Measurements from ENCODE around the gene DHH.

Gene DHH

DNA sequence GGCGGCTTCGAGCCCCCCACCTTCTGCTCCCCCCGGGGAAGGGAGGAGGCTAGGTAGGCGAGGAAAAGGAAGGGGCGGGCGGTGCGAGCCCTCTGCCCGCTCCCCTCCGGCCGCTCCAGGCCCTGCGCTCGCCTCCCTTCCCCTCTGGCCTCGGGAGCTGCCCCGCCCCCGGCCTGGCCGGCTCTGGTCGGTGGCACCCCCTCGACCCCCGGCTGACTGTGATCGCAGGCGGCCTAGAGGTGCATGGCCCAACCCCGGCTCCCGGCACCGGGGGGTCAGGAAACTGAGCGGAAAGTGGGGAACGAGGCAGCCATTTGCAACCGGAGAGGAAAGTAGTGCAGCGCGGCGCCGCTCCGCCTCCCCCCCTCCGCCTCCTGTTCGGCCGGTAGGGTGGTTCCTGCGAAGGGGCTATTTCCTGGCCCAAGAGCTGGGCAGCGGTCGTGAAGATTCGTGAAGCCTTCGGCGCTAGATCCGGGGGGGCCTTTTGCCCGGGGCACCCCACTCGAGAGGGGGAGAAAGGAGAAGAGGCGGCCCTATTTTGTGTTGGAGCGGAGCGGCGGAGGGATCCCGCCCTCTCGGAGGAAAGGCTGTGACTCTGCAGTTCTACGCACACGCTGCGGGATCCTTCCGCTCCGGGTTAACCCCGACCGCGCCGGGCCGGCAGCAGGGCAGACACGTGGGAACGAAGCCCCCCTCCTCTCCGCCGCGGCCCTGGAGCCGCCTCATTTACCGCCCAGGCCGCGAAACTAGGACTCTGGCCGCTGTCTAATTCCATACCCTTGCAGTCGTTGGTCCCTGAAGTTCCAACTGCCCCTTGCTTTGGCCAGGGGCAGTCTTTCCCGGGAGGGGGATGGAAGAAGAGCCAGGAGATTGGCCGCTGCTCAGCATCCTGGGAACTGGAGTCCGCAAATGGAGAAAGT, 34.1 kb downstream of the DHH start, which contains the start of gene KMT2D:
KMT2D (minus strand) TSS at position 558 of the 920 bp plus-strand sequence. CDS start 5,470 bp downstream, outside the sequence.
- TF ChIP-seq POU2F2 (IDR thresholded peaks at IDR 0.05; ENCODE audit: low read depth, low read length), result peak; percentile 64; the same call in 1 of the 2 replicates
- TF ChIP-seq POLR2A (IDR thresholded peaks at IDR 0.05; ENCODE audit: low read depth, low read length), result peak; percentile 84; the same call in 1 of the 2 replicates
- no peak for TF ChIP-seq PAX5 (IDR thresholded peaks at IDR 0.05; ENCODE audit: insufficient read depth, low read length, severe bottlenecking)
- TF ChIP-seq TAF1 (IDR thresholded peaks at IDR 0.05; ENCODE audit: low read depth, low read length), result peak; percentile 67
- no peak for TF ChIP-seq SPI1 (IDR thresholded peaks at IDR 0.05; ENCODE audit: low read depth, low read length)
- peak; percentile 82 for TF ChIP-seq POLR2AphosphoS5 (IDR thresholded peaks at IDR 0.05; ENCODE audit: low read depth, low read length)
- FAIRE-seq (peak; percentile 87), DNase-seq (ENCODE audit: insufficient read length, low spot score) (peak; percentile 92)

- FAIRE-seq, result no peak
- TF ChIP-seq POU2F2 (IDR thresholded peaks at IDR 0.05; ENCODE audit: low read depth, low read length) (no peak), POLR2AphosphoS5 (IDR thresholded peaks at IDR 0.05; ENCODE audit: low read depth, low read length) (no peak), POLR2A (IDR thresholded peaks at IDR 0.05; ENCODE audit: low read depth, low read length) (no peak), PAX5 (IDR thresholded peaks at IDR 0.05; ENCODE audit: insufficient read depth, low read length, severe bottlenecking) (no peak), TAF1 (IDR thresholded peaks at IDR 0.05; ENCODE audit: low read depth, low read length) (no peak), SPI1 (IDR thresholded peaks at IDR 0.05; ENCODE audit: low read depth, low read length) (no peak)
- DNase-seq (ENCODE audit: insufficient read length, low spot score), result peak; percentile 24
Observed at GRCh38 chr12:49059299-49060171, 35.1 kb downstream of the DHH start.

DNA sequence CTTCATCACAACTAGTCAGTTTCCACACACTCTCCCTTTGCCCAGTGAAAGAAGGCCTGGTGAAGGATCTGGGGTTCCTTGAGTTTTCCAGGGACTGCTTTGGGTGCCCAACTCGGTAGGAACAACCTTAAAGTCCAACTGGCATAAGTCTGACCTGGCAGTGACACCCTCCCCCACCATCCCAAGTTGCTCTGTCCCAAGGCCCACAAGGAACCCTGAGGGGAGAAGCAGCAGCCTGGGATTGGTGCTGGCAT, 35.6 kb downstream of the DHH start:
- DNase-seq (ENCODE audit: insufficient read length, low spot score) (no peak), FAIRE-seq (no peak)
- TF ChIP-seq TAF1 (IDR thresholded peaks at IDR 0.05; ENCODE audit: low read depth, low read length) (no peak), POLR2AphosphoS5 (IDR thresholded peaks at IDR 0.05; ENCODE audit: low read depth, low read length) (no peak), POU2F2 (IDR thresholded peaks at IDR 0.05; ENCODE audit: low read depth, low read length) (no peak), POLR2A (IDR thresholded peaks at IDR 0.05; ENCODE audit: low read depth, low read length) (no peak), SPI1 (IDR thresholded peaks at IDR 0.05; ENCODE audit: low read depth, low read length) (no peak), PAX5 (IDR thresholded peaks at IDR 0.05; ENCODE audit: insufficient read depth, low read length, severe bottlenecking) (no peak)

DNA sequence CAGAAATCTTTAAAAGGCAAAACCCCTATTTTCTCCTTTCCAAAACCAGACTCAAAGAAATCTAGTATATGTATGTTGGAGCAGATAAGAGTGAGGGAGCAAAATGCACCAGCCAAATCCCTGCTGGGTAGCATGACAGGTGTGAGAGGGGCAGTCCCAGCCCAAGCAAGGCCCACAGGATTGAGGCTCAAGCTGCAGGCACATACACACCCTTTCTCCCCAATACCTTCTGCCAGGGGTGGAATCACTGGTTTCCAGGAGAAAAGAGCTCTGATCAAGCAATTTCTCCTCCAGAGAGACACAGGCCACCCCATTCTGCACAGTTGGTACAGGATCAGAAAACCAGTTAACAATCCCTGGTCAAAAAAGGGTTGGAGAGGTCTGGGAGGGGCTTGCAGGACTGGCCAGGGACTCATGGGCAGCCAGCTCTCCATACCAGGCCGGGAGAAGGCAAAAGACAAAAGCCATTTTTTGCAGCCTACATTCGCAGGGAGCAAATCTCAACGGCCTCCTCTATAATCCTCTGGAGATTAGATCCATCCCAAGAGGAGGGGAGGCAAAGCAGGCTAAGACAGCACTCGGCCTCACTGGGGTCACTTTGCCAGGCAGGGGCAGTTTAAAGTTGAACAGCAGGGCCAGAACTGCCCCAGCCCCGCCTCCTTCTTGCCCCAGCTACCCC, 36.1 kb downstream of the DHH start:
- no peak for FAIRE-seq

DNA sequence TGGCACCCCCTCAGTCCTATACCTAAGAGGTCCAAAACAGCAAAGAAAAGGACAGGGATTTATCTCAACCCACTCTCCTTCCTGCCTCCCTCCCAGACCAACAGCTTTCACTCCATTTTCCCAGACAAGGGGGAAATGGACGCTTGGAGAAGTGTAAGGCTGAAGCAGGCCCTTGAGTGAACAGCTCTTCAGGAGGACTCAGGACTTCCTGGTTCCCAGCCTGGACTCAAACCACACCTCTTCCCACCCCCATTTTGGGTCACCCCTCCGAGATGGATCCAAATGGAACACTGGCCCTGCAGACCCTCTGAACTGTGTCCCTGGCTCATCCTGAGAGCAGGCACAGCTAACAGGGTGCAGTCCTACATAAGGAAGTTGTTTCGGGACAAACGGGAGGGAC, 36.7 kb downstream of the DHH start:
- no peak for DNase-seq (ENCODE audit: insufficient read length, low spot score)
- no peak for FAIRE-seq
- no peak for TF ChIP-seq POLR2A (IDR thresholded peaks at IDR 0.05; ENCODE audit: low read depth, low read length)
- TF ChIP-seq POLR2AphosphoS5 (IDR thresholded peaks at IDR 0.05; ENCODE audit: low read depth, low read length), result no peak
- TF ChIP-seq SPI1 (IDR thresholded peaks at IDR 0.05; ENCODE audit: low read depth, low read length), result no peak
- TF ChIP-seq POU2F2 (IDR thresholded peaks at IDR 0.05; ENCODE audit: low read depth, low read length), result no peak
- TF ChIP-seq PAX5 (IDR thresholded peaks at IDR 0.05; ENCODE audit: insufficient read depth, low read length, severe bottlenecking), result no peak
- TF ChIP-seq TAF1 (IDR thresholded peaks at IDR 0.05; ENCODE audit: low read depth, low read length), result no peak

More for the DNA sequence above, 36.1 kb downstream of the DHH start:
- DNase-seq (ENCODE audit: insufficient read length, low spot score), result peak; percentile 5
- TF ChIP-seq POLR2AphosphoS5 (IDR thresholded peaks at IDR 0.05; ENCODE audit: low read depth, low read length) (no peak), PAX5 (IDR thresholded peaks at IDR 0.05; ENCODE audit: insufficient read depth, low read length, severe bottlenecking) (no peak), SPI1 (IDR thresholded peaks at IDR 0.05; ENCODE audit: low read depth, low read length) (no peak), POLR2A (IDR thresholded peaks at IDR 0.05; ENCODE audit: low read depth, low read length) (no peak), POU2F2 (IDR thresholded peaks at IDR 0.05; ENCODE audit: low read depth, low read length) (no peak), TAF1 (IDR thresholded peaks at IDR 0.05; ENCODE audit: low read depth, low read length) (no peak)

DNA sequence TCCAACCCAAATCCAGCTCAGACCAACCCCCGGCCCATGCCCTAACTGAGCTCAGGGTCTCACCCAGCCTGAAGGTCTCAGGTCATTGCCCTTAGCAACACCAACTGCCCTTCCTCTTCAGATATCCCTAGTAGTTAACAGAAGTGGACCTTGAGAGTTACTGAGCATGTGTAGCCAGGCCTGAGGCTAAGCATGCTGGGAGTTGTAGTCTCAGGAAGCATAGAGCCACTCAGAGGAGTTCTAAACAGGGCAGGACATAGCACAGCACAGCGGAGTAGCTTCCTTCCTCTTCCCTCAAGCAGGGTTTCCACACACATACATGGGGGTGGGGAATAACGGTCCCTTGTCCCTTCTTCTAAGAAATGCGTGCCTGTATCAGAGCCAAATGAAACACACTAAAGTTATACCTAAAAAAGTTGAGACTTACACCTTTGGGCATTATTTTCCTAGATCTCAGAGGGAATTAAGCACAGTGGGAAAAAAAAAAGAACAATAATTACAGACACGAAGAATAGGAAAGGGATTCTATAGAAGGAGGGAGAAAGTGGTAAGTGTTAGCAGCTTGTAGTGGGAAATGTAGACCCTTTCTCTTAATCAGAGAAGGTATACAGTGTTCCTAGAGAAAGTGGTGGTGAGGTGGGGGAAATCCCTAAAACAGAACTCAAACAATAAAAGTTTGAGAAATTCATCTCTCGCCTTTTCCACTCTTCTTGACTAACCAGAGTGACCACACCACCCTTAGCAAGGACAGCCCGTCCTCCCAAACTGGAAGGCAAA, 38.4 kb downstream of the DHH start:
- no peak for TF ChIP-seq POLR2A (IDR thresholded peaks at IDR 0.05; ENCODE audit: low read depth, low read length)
- no peak for TF ChIP-seq SPI1 (IDR thresholded peaks at IDR 0.05; ENCODE audit: low read depth, low read length)
- no peak for TF ChIP-seq POLR2AphosphoS5 (IDR thresholded peaks at IDR 0.05; ENCODE audit: low read depth, low read length)
- TF ChIP-seq PAX5 (IDR thresholded peaks at IDR 0.05; ENCODE audit: insufficient read depth, low read length, severe bottlenecking), result no peak
- TF ChIP-seq TAF1 (IDR thresholded peaks at IDR 0.05; ENCODE audit: low read depth, low read length), result 0 out of 2 replicates have a peak, but pooled peaks have one; percentile 12
- no peak for TF ChIP-seq POU2F2 (IDR thresholded peaks at IDR 0.05; ENCODE audit: low read depth, low read length)
- DNase-seq (ENCODE audit: insufficient read length, low spot score), result peak; percentile 80
- peak; percentile 98 for FAIRE-seq

DNA sequence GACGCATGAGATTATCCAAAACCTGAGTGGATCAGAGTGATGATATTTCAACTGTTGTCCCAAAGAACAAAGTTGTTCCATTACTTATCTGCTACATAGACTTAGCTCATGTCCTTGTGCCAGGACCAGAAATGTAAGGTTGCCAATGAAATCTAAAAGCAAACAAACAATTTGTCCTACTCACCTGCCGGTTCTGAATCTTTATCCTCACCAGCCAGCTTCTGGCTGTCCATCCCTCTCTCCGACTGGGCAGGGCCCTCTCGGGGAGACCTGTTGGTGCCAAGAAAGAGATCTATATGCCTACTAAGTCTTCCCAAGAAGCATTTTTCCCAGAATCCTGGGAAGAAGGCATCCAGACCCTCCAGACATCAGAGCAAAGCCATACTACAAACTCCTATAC, 39.5 kb downstream of the DHH start:
- no peak for DNase-seq (ENCODE audit: insufficient read length, low spot score)
- FAIRE-seq, result no peak
- TF ChIP-seq POLR2A (IDR thresholded peaks at IDR 0.05; ENCODE audit: low read depth, low read length) (no peak), POU2F2 (IDR thresholded peaks at IDR 0.05; ENCODE audit: low read depth, low read length) (no peak), PAX5 (IDR thresholded peaks at IDR 0.05; ENCODE audit: insufficient read depth, low read length, severe bottlenecking) (no peak), TAF1 (IDR thresholded peaks at IDR 0.05; ENCODE audit: low read depth, low read length) (no peak), POLR2AphosphoS5 (IDR thresholded peaks at IDR 0.05; ENCODE audit: low read depth, low read length) (no peak), SPI1 (IDR thresholded peaks at IDR 0.05; ENCODE audit: low read depth, low read length) (no peak)

GRCh38 chr12:49054524-49054923, 40.1 kb downstream of the DHH start:
- no peak for TF ChIP-seq TAF1 (IDR thresholded peaks at IDR 0.05; ENCODE audit: low read depth, low read length)
- TF ChIP-seq POLR2A (IDR thresholded peaks at IDR 0.05; ENCODE audit: low read depth, low read length), result no peak
- no peak for TF ChIP-seq SPI1 (IDR thresholded peaks at IDR 0.05; ENCODE audit: low read depth, low read length)
- TF ChIP-seq PAX5 (IDR thresholded peaks at IDR 0.05; ENCODE audit: insufficient read depth, low read length, severe bottlenecking), result no peak
- no peak for TF ChIP-seq POLR2AphosphoS5 (IDR thresholded peaks at IDR 0.05; ENCODE audit: low read depth, low read length)
- TF ChIP-seq POU2F2 (IDR thresholded peaks at IDR 0.05; ENCODE audit: low read depth, low read length), result no peak
- FAIRE-seq, result no peak
- no peak for DNase-seq (ENCODE audit: insufficient read length, low spot score)
